ENCODE measurements around the gene VSIG4. TPM values are rescaled to one million over a fixed set of nuclear protein-coding genes. Genes with fewer than 3 reads are reported as not detected.

The VSIG4 gene
- total and polyA plus RNA-seq, 2 of the 8 experiments (the other 6 are each of a cell fraction or from before 2014, with no cell fraction given) = not detected

GRCh38 chrX:65990702-65991101 is 49.2 kb downstream of the VSIG4 start:
- Histone ChIP-seq H4K91ac (replicated peaks; ENCODE audit: insufficient read length, low read length) (no peak overlapping the region), H3K4me2 (ENCODE audit: insufficient read depth in 1 of 2, low read depth in 2 of 2, low read length in 2 of 2) (no peak overlapping the region), H3K56ac (replicated peaks; ENCODE audit: insufficient read length, low read depth, low read length) (no peak overlapping the region), H2BK15ac (ENCODE audit: low read length) (no peak overlapping the region), H3K79me2 (ENCODE audit: control insufficient read depth in 1 of 2, insufficient read depth in 2 of 2, low read length in 2 of 2) (no peaks in the 10 kb centered on the region), H3K9me3 (ENCODE audit: insufficient read depth in 2 of 2, low read depth in 1 of 2, low read length in 1 of 2) (peaks cover 0 to 3% of the 10 kb centered on the region in 2 experiments; a peak in 1 of 4 replicates), H2AFZ (ENCODE audit: low read length) (no peak overlapping the region), H4K20me1 (replicated peaks in 1 of 2; ENCODE audit: control insufficient read depth in 1 of 2, insufficient read depth in 2 of 2, low read length in 2 of 2) (no peaks in the 10 kb centered on the region), H3K4me1 (replicated peaks in 1 of 4; ENCODE audit: control insufficient read depth in 3 of 4, insufficient read depth in 4 of 4, low read length in 3 of 4) (no peaks in the 10 kb centered on the region), H3K27me3 (replicated peaks in 1 of 4; ENCODE audit: control insufficient read depth in 3 of 4, extremely low read depth in 1 of 4, insufficient read depth in 3 of 4, low read length in 3 of 4) (no peaks in the 10 kb centered on the region), H4K5ac (ENCODE audit: insufficient read length, low read depth, low read length) (no peak overlapping the region), H3K4me3 (ENCODE audit: extremely low read depth in 1 of 4, insufficient read depth in 2 of 4, low read depth in 3 of 4, low read length in 4 of 4) (no peak overlapping the region), H3K36me3 (ENCODE audit: control insufficient read depth in 2 of 4, insufficient read depth in 4 of 4, low read length in 3 of 4) (no peaks in the 10 kb centered on the region), H3K23me2 (ENCODE audit: low read depth, low read length) (no peaks in the 10 kb centered on the region), H4K8ac (ENCODE audit: extremely low read depth, insufficient read depth, low read length) (no peak overlapping the region), H3K14ac (ENCODE audit: insufficient read length) (no peak overlapping the region), H2BK5ac (ENCODE audit: low read depth, low read length) (no peak overlapping the region), H3K18ac (ENCODE audit: extremely low read depth, low read length) (no peak overlapping the region), H2AK5ac (ENCODE audit: low read depth, low read length) (no peak overlapping the region), H2BK12ac (ENCODE audit: low read depth, low read length) (no peak overlapping the region), H3K9ac (replicated peaks in 1 of 4; ENCODE audit: extremely low read depth in 1 of 4, low read depth in 3 of 4, low read length in 3 of 4) (no peak overlapping the region), H3K4ac (replicated peaks; ENCODE audit: insufficient read length, low read depth, low read length) (no peak overlapping the region), H3K27ac (ENCODE audit: low read depth, low read length) (no peak overlapping the region), H2BK20ac (ENCODE audit: low read length) (no peak overlapping the region), H3K23ac (ENCODE audit: insufficient read length) (no peak overlapping the region), H2BK120ac (replicated peaks; ENCODE audit: low read depth, low read length) (no peak overlapping the region), H3K79me1 (ENCODE audit: low read depth, low read length) (no peaks in the 10 kb centered on the region)
- POLR2A ChIA-PET (ENCODE audit: partially characterized antibody) = no interaction called here
- no peak for DNase-seq (ENCODE audit: low read depth in 1 of 2, low spot score in 2 of 2)
- CTCF ChIA-PET (ENCODE audit: partially characterized antibody) = no interaction called here
- FAIRE-seq = no peak
- TF ChIP-seq NANOG (IDR thresholded peaks at IDR 0.05; ENCODE audit: insufficient read depth, low read depth, low read length, poor library complexity, severe bottlenecking) = no peak
- TF ChIP-seq GABPA (IDR thresholded peaks at IDR 0.05; ENCODE audit: borderline replicate concordance, insufficient read depth, low read length) = no peak
- TF ChIP-seq BCL11A (IDR thresholded peaks at IDR 0.05; ENCODE audit: low read depth in 2 of 2, low read length in 2 of 2) = no peak
- TF ChIP-seq SP1 (IDR thresholded peaks at IDR 0.05; ENCODE audit: low read depth, low read length) = no peak
- TF ChIP-seq SRF (IDR thresholded peaks at IDR 0.05; ENCODE audit: low read depth, low read length) = no peak
- TF ChIP-seq POLR2AphosphoS5 (IDR thresholded peaks at IDR 0.05; ENCODE audit: low read depth, low read length) = no peak
- TF ChIP-seq, protein P1, sequence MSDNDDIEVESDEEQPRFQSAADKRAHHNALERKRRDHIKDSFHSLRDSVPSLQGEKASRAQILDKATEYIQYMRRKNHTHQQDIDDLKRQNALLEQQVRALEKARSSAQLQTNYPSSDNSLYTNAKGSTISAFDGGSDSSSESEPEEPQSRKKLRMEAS (IDR thresholded peaks at IDR 0.05) = no peak
- TF ChIP-seq TBP (IDR thresholded peaks at IDR 0.05; ENCODE audit: low read depth, low read length) = no peak
- no peak for TF ChIP-seq BRCA1 (IDR thresholded peaks at IDR 0.05; ENCODE audit: low read depth, low read length)
- TF ChIP-seq KDM1A (IDR thresholded peaks at IDR 0.05; ENCODE audit: borderline replicate concordance, low read length) = no peak
- no peak for TF ChIP-seq MAFK (IDR thresholded peaks at IDR 0.05; ENCODE audit: low read depth, low read length)
- TF ChIP-seq TAF1 (IDR thresholded peaks at IDR 0.05; ENCODE audit: low read depth, low read length) = no peak
- TF ChIP-seq HDAC6 (IDR thresholded peaks at IDR 0.05; ENCODE audit: low read depth, low read length) = no peak
- TF ChIP-seq EP300 (IDR thresholded peaks at IDR 0.05; ENCODE audit: borderline replicate concordance in 1 of 2, low read depth in 2 of 2, low read length in 2 of 2) = no peak
- no peak for TF ChIP-seq CBX5 (IDR thresholded peaks at IDR 0.05; ENCODE audit: low read depth, low read length)
- TF ChIP-seq NRF1 (IDR thresholded peaks at IDR 0.05; ENCODE audit: low read depth, low read length) = no peak
- TF ChIP-seq SP4 (IDR thresholded peaks at IDR 0.05; ENCODE audit: low read length) = no peak

All from H1 (cell line).